ENCODE results near the gene DNAJB8.

Gene DNAJB8

GRCh38 chr3:128466840-128467541 lies at the start of gene DNAJB8:
DNAJB8 (minus strand) TSS chr3:128466890; CDS start chr3:128463245, 3,645 bp downstream.
- Histone ChIP-seq H3K4me1 (ENCODE audit: insufficient read depth, low read length) (no peaks in the 10 kb centered on the region), H3K9me3 (ENCODE audit: insufficient read depth, low read length, severe bottlenecking) (no peaks in the 10 kb centered on the region), H3K27me3 (ENCODE audit: insufficient read depth, low read length, poor library complexity) (peaks cover 7% of the 10 kb centered on the region), H4K20me1 (ENCODE audit: insufficient read depth, low read length) (peaks cover 8% of the 10 kb centered on the region; the same call in 1 of the 2 replicates), H3K36me3 (ENCODE audit: insufficient read depth, low read length) (no peaks in the 10 kb centered on the region), H2AFZ (ENCODE audit: low read depth, low read length) (no peak within 1 kb of the TSS), H3K4me3 (ENCODE audit: low read depth in 1 of 2, low read length in 2 of 2) (no peak within 1 kb of the TSS), H3K79me2 (ENCODE audit: insufficient read depth, low read length) (no peaks in the 10 kb centered on the region), H3K27ac (ENCODE audit: low read length) (no peak within 1 kb of the TSS), H3K9ac (ENCODE audit: low read depth, low read length) (no peak within 1 kb of the TSS), H3K4me2 (ENCODE audit: insufficient read depth, low read length) (no peak within 1 kb of the TSS)
- DNase-seq (no peak), ATAC-seq (ENCODE audit: insufficient read depth, low read depth) (no peak)
- TF ChIP-seq CTCF (IDR thresholded peaks at IDR 0.05; ENCODE audit: borderline replicate concordance, extremely low read depth, low read length, poor library complexity, severe bottlenecking) (no peak), EZH2 (IDR thresholded peaks at IDR 0.05; ENCODE audit: borderline replicate concordance, low read depth, low read length, severe bottlenecking) (no peak)

- Histone ChIP-seq H3K4me1 (ENCODE audit: insufficient read depth, low read length) (no peaks in the 10 kb centered on the region), H4K20me1 (ENCODE audit: insufficient read depth, low read length) (no peaks in the 10 kb centered on the region), H3K79me2 (ENCODE audit: insufficient read depth, low read length) (no peaks in the 10 kb centered on the region), H3K27ac (ENCODE audit: low read length) (no peak overlapping the region), H3K36me3 (ENCODE audit: insufficient read depth, low read length) (no peaks in the 10 kb centered on the region), H3K4me3 (ENCODE audit: low read depth in 1 of 2, low read length in 2 of 2) (no peak overlapping the region), H3K4me2 (ENCODE audit: insufficient read depth, low read length) (no peak overlapping the region), H3K9ac (ENCODE audit: low read depth, low read length) (no peak overlapping the region), H2AFZ (ENCODE audit: low read depth, low read length) (no peak overlapping the region), H3K9me3 (ENCODE audit: insufficient read depth, low read length, severe bottlenecking) (peaks cover 5% of the 10 kb centered on the region), H3K27me3 (ENCODE audit: insufficient read depth, low read length, poor library complexity) (no peaks in the 10 kb centered on the region)
- ATAC-seq (ENCODE audit: insufficient read depth, low read depth) (no peak), DNase-seq (no peak)
- TF ChIP-seq EZH2 (IDR thresholded peaks at IDR 0.05; ENCODE audit: borderline replicate concordance, low read depth, low read length, severe bottlenecking) (no peak), CTCF (IDR thresholded peaks at IDR 0.05; ENCODE audit: borderline replicate concordance, extremely low read depth, low read length, poor library complexity, severe bottlenecking) (no peak)
Observed at GRCh38 chr3:128515967-128516366, 49.3 kb upstream of the DNAJB8 start.

GRCh38 chr3:128508852-128509251 lies 42.2 kb upstream of the DNAJB8 start:
- Histone ChIP-seq H3K27ac (ENCODE audit: low read length) (no peak overlapping the region), H3K27me3 (ENCODE audit: insufficient read depth, low read length, poor library complexity) (no peaks in the 10 kb centered on the region), H3K9me3 (ENCODE audit: insufficient read depth, low read length, severe bottlenecking) (no peaks in the 10 kb centered on the region), H3K36me3 (ENCODE audit: insufficient read depth, low read length) (no peaks in the 10 kb centered on the region), H3K4me1 (ENCODE audit: insufficient read depth, low read length) (no peaks in the 10 kb centered on the region), H2AFZ (ENCODE audit: low read depth, low read length) (no peak overlapping the region), H3K4me3 (ENCODE audit: low read depth in 1 of 2, low read length in 2 of 2) (no peak overlapping the region), H4K20me1 (ENCODE audit: insufficient read depth, low read length) (no peaks in the 10 kb centered on the region), H3K9ac (ENCODE audit: low read depth, low read length) (no peak overlapping the region), H3K79me2 (ENCODE audit: insufficient read depth, low read length) (no peaks in the 10 kb centered on the region), H3K4me2 (ENCODE audit: insufficient read depth, low read length) (no peak overlapping the region)
- ATAC-seq (ENCODE audit: insufficient read depth, low read depth) (no peak), DNase-seq (no peak)
- no peak for TF ChIP-seq CTCF (IDR thresholded peaks at IDR 0.05; ENCODE audit: borderline replicate concordance, extremely low read depth, low read length, poor library complexity, severe bottlenecking)
- no peak for TF ChIP-seq EZH2 (IDR thresholded peaks at IDR 0.05; ENCODE audit: borderline replicate concordance, low read depth, low read length, severe bottlenecking)

All from DND-41 (cell line).